PC-9 (cell line): Measurements from ENCODE around the gene HBE1. TPM values are rescaled to one million over a fixed set of nuclear protein-coding genes. Genes with fewer than 3 reads are reported as not detected.

Experiments used
- BruUV-seq: library from RNA; stranded (reverse); fragments of 400-500 nt; replicated peaks from 2 replicates; lab custom pipeline; 2021; lab: Mats Ljungman, UMichigan
- CTCF ChIA-PET: fragments of 300-600 bp; sonication (Branson Sonifier 250); formaldehyde crosslinking; loops from one replicate; lab custom pipeline; 2022; ENCODE audit warnings: antibody characterized with exemption; lab: Charles Lee
- POLR2A ChIA-PET: fragments of 300-600 bp; sonication (Branson Sonifier 250); formaldehyde crosslinking; loops from one replicate; lab custom pipeline; 2022; ENCODE audit warnings: antibody characterized with exemption; ENCODE audit not compliant: unreplicated experiment; lab: Charles Lee
- DNase-seq, 2 experiments: peaks; one replicate each; pipeline versions ENCODE4 v3.0.0 to v3.0.0-alpha.2; 2015 to 2022; ENCODE audit warnings: mixed read lengths in 1 of 2
- H2AFZ ChIP-seq: fragments of 200-600 bp; sonication (generic); 2 replicates; pipeline ENCODE4 v1.8.1; 2017; ENCODE audit warnings: antibody characterized with exemption
- H3F3A ChIP-seq: fragments of 200-600 bp; sonication (generic); 2 replicates; pipeline ENCODE4 v1.8.1; 2017; ENCODE audit warnings: antibody characterized with exemption, mild to moderate bottlenecking, low read depth; ENCODE audit not compliant: insufficient read depth
- H3K27ac ChIP-seq: fragments of 200-600 bp; sonication (generic); 2 replicates; pipeline ENCODE4 v1.6.1; 2016; ENCODE audit warnings: mixed run types
- H3K27me3 ChIP-seq: fragments of 200-600 bp; sonication (generic); 2 replicates; pipeline ENCODE4 v1.6.1; 2016; ENCODE audit warnings: low read depth, mixed run types; ENCODE audit not compliant: insufficient read depth
- H3K36me3 ChIP-seq: fragments of 200-600 bp; sonication (generic); 2 replicates; pipeline ENCODE4 v1.6.1; 2016; ENCODE audit warnings: low read depth, mixed run types
- H3K4me1 ChIP-seq: fragments of 200-600 bp; sonication (generic); replicated peaks from 2 replicates; pipeline ENCODE4 v1.6.1; 2016; ENCODE audit warnings: mixed run types; ENCODE audit not compliant: insufficient read depth
- H3K4me2 ChIP-seq: fragments of 200-600 bp; sonication (generic); 2 replicates; pipeline ENCODE4 v1.6.1; 2017; ENCODE audit warnings: mixed run types
- H3K4me3 ChIP-seq: fragments of 200-600 bp; sonication (generic); 2 replicates; pipeline ENCODE4 v1.6.1; 2016; ENCODE audit warnings: mixed run types
- H3K79me2 ChIP-seq: fragments of 200-600 bp; sonication (generic); 2 replicates; pipeline ENCODE4 v1.6.1; 2017; ENCODE audit warnings: low read depth, mixed run types
- H3K9me2 ChIP-seq: fragments of 200-600 bp; sonication (generic); 2 replicates; pipeline ENCODE4 v1.8.1; 2017; ENCODE audit warnings: mild to moderate bottlenecking; ENCODE audit not compliant: insufficient read depth
- H3K9me3 ChIP-seq: fragments of 200-600 bp; sonication (generic); 2 replicates; pipeline ENCODE4 v1.8.1; 2016; ENCODE audit warnings: low read depth; ENCODE audit not compliant: insufficient read depth
- H4K20me1 ChIP-seq: fragments of 200-600 bp; sonication (generic); 2 replicates; pipeline ENCODE4 v1.8.1; 2017; ENCODE audit not compliant: insufficient read depth
- CTCF ChIP-seq: fragments of 200-600 bp; sonication (generic); conservative IDR thresholded peaks from 2 replicates; pipeline ENCODE4 v1.6.1; 2017; ENCODE audit warnings: mixed run types, antibody characterized with exemption, mild to moderate bottlenecking, moderate library complexity
- EZH2 ChIP-seq: fragments of 200-600 bp; sonication (generic); IDR thresholded peaks from 2 replicates; pipeline ENCODE4 v1.8.0; 2017; ENCODE audit warnings: antibody characterized with exemption, low read depth
- intact Hi-C: fragments of 100-400 bp; cut with micrococcal nuclease; formaldehyde crosslinking; loops from one replicate; pipeline ENCODE4 v1.10.0; 2022; ENCODE audit not compliant: unreplicated experiment
- total RNA-seq: library from RNA; stranded (reverse); gene quantifications from 2 replicates; pipeline ENCODE4 v1.2.3, GENCODE V29; 2021

The HBE1 gene
- total RNA-seq, 1 experiment from 2014 or later, result 1.4 TPM

GRCh38 chr11:5234381-5234834 is 35.3 kb downstream of the HBE1 start, which contains the start of gene HBD:
HBD (minus strand) TSS chr11:5234483; CDS start chr11:5234433, 50 bp downstream.
- H2AFZ ChIP-seq, result no peak within 1 kb of the TSS
- H3K4me3 ChIP-seq, result no peak within 1 kb of the TSS
- H3K27ac ChIP-seq, result no peak within 1 kb of the TSS
- TF ChIP-seq EZH2 (no peak), CTCF (no peak)
- no peaks in the 10 kb centered on the region for H3F3A ChIP-seq
- H4K20me1 ChIP-seq, result no peaks in the 10 kb centered on the region
- H3K79me2 ChIP-seq, result no peaks in the 10 kb centered on the region
- no peaks in the 10 kb centered on the region for H3K9me2 ChIP-seq
- H3K9me3 ChIP-seq, result no peaks in the 10 kb centered on the region
- DNase-seq, result no peak
- ChIA-PET POLR2A (no interaction called here), CTCF (no interaction called here)
- intact Hi-C loops, result no loop called here
- no peaks in the 10 kb centered on the region for H3K4me1 ChIP-seq
- H3K36me3 ChIP-seq, result no peaks in the 10 kb centered on the region
- no peaks in the 10 kb centered on the region for H3K27me3 ChIP-seq
- BruUV-seq, result no TSS peak
- no peak within 1 kb of the TSS for H3K4me2 ChIP-seq

DNA sequence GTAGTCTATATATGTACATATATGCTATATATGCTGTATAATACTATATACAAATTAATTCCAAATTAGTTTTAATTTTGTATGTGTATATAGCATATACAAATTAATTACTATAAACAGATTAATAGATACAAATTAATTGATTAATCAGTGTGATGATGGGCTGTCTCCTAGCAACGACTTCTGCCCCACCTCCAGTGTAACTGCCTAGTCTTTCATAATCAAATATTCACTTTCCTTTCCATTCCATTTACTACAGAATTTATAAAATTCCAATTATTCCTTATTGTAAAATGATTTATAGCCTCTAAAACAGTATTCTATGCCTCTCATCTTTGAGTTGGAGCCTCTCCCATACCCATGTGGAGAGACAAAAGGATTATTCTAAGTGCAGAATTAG is 36.4 kb downstream of the HBE1 start:
- Histone ChIP-seq H3K4me1 (no peaks in the 10 kb centered on the region), H3K4me3 (no peak overlapping the region), H3K9me3 (no peaks in the 10 kb centered on the region), H3K27ac (no peak overlapping the region), H2AFZ (no peak overlapping the region), H3K79me2 (no peaks in the 10 kb centered on the region), H3K4me2 (no peak overlapping the region), H3K36me3 (no peaks in the 10 kb centered on the region), H3K9me2 (no peaks in the 10 kb centered on the region), H3K27me3 (no peaks in the 10 kb centered on the region), H4K20me1 (no peaks in the 10 kb centered on the region), H3F3A (no peaks in the 10 kb centered on the region)
- TF ChIP-seq CTCF, result no peak
- TF ChIP-seq EZH2, result no peak
- DNase-seq, result no peak
- intact Hi-C loops, result no loop called here
- POLR2A ChIA-PET, result no interaction called here
- no TSS peak for BruUV-seq
- CTCF ChIA-PET, result no interaction called here

- no peak overlapping the region for H3K4me2 ChIP-seq
- H4K20me1 ChIP-seq, result no peaks in the 10 kb centered on the region
- no peaks in the 10 kb centered on the region for H3F3A ChIP-seq
- H3K9me2 ChIP-seq, result no peaks in the 10 kb centered on the region
- H3K79me2 ChIP-seq, result no peaks in the 10 kb centered on the region
- H3K27ac ChIP-seq, result no peak overlapping the region
- no peak for TF ChIP-seq EZH2
- BruUV-seq, result no TSS peak
- H3K36me3 ChIP-seq, result no peaks in the 10 kb centered on the region
- no peaks in the 10 kb centered on the region for H3K9me3 ChIP-seq
- intact Hi-C loops, result no loop called here
- no peak for DNase-seq
- no peak overlapping the region for H3K4me3 ChIP-seq
- ChIA-PET CTCF (no interaction called here), POLR2A (no interaction called here)
- no peaks in the 10 kb centered on the region for H3K4me1 ChIP-seq
- H3K27me3 ChIP-seq, result no peaks in the 10 kb centered on the region
- H2AFZ ChIP-seq, result no peak overlapping the region
Observed at GRCh38 chr11:5232821-5233220, 36.9 kb downstream of the HBE1 start.

- Histone ChIP-seq H3K79me2 (no peaks in the 10 kb centered on the region), H3F3A (no peaks in the 10 kb centered on the region), H3K4me2 (no peak overlapping the region), H3K4me3 (no peak overlapping the region), H3K27ac (no peak overlapping the region), H2AFZ (no peak overlapping the region), H3K9me3 (no peaks in the 10 kb centered on the region), H3K36me3 (no peaks in the 10 kb centered on the region), H3K9me2 (no peaks in the 10 kb centered on the region), H3K4me1 (no peaks in the 10 kb centered on the region), H3K27me3 (no peaks in the 10 kb centered on the region), H4K20me1 (no peaks in the 10 kb centered on the region)
- no TSS peak for BruUV-seq
- no peak for TF ChIP-seq EZH2
- TF ChIP-seq CTCF, result no peak
- CTCF ChIA-PET, result no interaction called here
- intact Hi-C loops, result no loop called here
- POLR2A ChIA-PET, result no interaction called here
- no peak for DNase-seq
Observed at GRCh38 chr11:5232176-5232575, 37.6 kb downstream of the HBE1 start.
